Neural cell (in vitro differentiated cells): Measurements from ENCODE around the gene PTMS.

Experiments
- CTCF ChIP-seq: fragments of 450-650 bp; IDR thresholded peaks from 2 replicates; pipeline ENCODE4 v1.5.1; 2014; ENCODE audit warnings: antibody characterized with exemption, mild to moderate bottlenecking, moderate library complexity; ENCODE audit not compliant: poor library complexity, severe bottlenecking
- EP300 ChIP-seq: fragments of 450-650 bp; conservative IDR thresholded peaks from 2 replicates; pipeline ENCODE4 v1.6.1; 2014; ENCODE audit warnings: antibody characterized with exemption, mild to moderate bottlenecking, moderate library complexity; ENCODE audit not compliant: poor library complexity, severe bottlenecking
- EZH2 ChIP-seq: fragments of 200-600, 300-800 bp; shearing (Covaris generic), sonication (generic); IDR thresholded peaks from 2 replicates; pipeline ENCODE4 v1.6.1; 2014; ENCODE audit warnings: antibody characterized with exemption, low read length, borderline replicate concordance, mild to moderate bottlenecking; ENCODE audit not compliant: insufficient read depth, poor library complexity, severe bottlenecking
- POLR2AphosphoS5 ChIP-seq: IDR thresholded peaks from 2 replicates; pipeline ENCODE4 v1.6.1; 2012
- RAD21 ChIP-seq: fragments of 450-650 bp; conservative IDR thresholded peaks from 2 replicates; pipeline ENCODE4 v1.6.1; 2014; ENCODE audit warnings: antibody characterized with exemption, mild to moderate bottlenecking, moderate library complexity
- SMC3 ChIP-seq: fragments of 450-650 bp; conservative IDR thresholded peaks from 2 replicates; pipeline ENCODE4 v1.6.1; 2014; ENCODE audit warnings: antibody characterized with exemption, mild to moderate bottlenecking, moderate library complexity; ENCODE audit not compliant: poor library complexity
- TF ChIP-seq, protein P1 (sequence below): IDR thresholded peaks from 2 replicates; pipeline ENCODE4 v1.6.1; 2012; ENCODE audit warnings: borderline replicate concordance

DNA sequence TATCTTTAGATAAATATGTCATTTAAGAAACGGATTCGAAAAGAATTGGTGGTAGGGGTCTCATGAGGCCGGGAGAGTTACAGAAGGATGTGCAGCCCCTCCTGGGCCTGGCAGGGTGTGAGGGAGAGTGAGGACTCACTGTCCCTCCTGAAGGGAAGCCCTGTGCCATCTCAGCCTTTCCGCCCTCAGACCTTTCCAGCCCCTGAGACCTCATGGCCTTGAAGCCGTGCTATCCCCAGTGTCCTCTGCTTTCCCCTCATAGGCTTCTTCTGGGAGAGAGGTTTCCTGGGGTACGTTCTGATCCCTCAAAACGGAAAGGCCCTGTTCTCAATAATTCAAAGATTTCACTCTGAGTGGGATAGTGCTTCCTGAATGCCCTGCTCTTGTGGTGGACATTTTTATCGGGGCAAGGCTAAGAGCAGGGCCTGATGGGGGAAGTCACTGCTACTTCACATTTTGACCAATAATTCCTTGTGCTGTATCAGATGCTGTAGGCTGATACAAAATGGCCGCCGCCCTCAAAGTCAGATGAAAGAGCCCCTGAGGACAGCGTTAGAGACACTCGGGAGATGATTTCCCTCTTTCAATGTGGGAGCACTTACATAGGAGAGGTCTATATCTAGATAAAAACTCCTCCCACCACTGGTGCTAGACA is 24.5 kb downstream of the PTMS start:
- TF ChIP-seq EZH2 (no peak), CTCF (no peak), EP300 (no peak), SMC3 (no peak), POLR2AphosphoS5 (no peak), RAD21 (no peak)
- TF ChIP-seq, protein P1, sequence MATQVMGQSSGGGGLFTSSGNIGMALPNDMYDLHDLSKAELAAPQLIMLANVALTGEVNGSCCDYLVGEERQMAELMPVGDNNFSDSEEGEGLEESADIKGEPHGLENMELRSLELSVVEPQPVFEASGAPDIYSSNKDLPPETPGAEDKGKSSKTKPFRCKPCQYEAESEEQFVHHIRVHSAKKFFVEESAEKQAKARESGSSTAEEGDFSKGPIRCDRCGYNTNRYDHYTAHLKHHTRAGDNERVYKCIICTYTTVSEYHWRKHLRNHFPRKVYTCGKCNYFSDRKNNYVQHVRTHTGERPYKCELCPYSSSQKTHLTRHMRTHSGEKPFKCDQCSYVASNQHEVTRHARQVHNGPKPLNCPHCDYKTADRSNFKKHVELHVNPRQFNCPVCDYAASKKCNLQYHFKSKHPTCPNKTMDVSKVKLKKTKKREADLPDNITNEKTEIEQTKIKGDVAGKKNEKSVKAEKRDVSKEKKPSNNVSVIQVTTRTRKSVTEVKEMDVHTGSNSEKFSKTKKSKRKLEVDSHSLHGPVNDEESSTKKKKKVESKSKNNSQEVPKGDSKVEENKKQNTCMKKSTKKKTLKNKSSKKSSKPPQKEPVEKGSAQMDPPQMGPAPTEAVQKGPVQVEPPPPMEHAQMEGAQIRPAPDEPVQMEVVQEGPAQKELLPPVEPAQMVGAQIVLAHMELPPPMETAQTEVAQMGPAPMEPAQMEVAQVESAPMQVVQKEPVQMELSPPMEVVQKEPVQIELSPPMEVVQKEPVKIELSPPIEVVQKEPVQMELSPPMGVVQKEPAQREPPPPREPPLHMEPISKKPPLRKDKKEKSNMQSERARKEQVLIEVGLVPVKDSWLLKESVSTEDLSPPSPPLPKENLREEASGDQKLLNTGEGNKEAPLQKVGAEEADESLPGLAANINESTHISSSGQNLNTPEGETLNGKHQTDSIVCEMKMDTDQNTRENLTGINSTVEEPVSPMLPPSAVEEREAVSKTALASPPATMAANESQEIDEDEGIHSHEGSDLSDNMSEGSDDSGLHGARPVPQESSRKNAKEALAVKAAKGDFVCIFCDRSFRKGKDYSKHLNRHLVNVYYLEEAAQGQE = no peak
